Gastroesophageal sphincter (tissue), 4 donors: ENCODE measurements around the gene UBE4A. TPM values are rescaled to one million over a fixed set of nuclear protein-coding genes. Genes with fewer than 3 reads are reported as not detected.

Experiments used
- ATAC-seq: fragments of 150-250 bp; one replicate; pipeline ENCODE4 v1.9.1; 2016; ENCODE audit warnings: mild to moderate bottlenecking, moderate library complexity
- H3K27ac ChIP-seq, 4 donors: fragments of 200-600 bp; sonication (generic) in 3 of 4; 1 replicate in 3 of 4; 2 replicates in 1 of 4; pipeline ENCODE4 v1.5.1; 2016 to 2019
- H3K27me3 ChIP-seq: fragments of 200-600 bp; sonication (generic); one replicate; pipeline ENCODE4 v1.5.1; 2019
- H3K36me3 ChIP-seq, 2 donors: fragments of 200-600 bp; sonication (generic); one replicate each; pipeline ENCODE4 v1.5.1; 2019; ENCODE audit warnings: control low read depth in 1 of 2
- H3K4me1 ChIP-seq, 3 donors: fragments of 200-600 bp; sonication (generic); 1 replicate in 2 of 3; 2 replicates in 1 of 3; pipeline ENCODE4 v1.5.1; 2016 to 2019; ENCODE audit warnings: control low read depth in 2 of 3
- H3K4me3 ChIP-seq, 2 donors: fragments of 200-600 bp; sonication (generic); one replicate each; pipeline ENCODE4 v1.5.1; 2019; ENCODE audit warnings: mild to moderate bottlenecking in 1 of 2, moderate library complexity in 1 of 2
- H3K9me3 ChIP-seq, 3 donors: fragments of 200-600 bp; sonication (generic); one replicate each; pipeline ENCODE4 v1.5.1; 2017 to 2019; ENCODE audit warnings: control low read depth in 2 of 3
- EP300 ChIP-seq: sonication (generic); formaldehyde crosslinking; IDR thresholded peaks from one replicate; pipeline ENCODE4 v1.6.1; 2017; ENCODE audit warnings: antibody characterized with exemption, mild to moderate bottlenecking
- POLR2A ChIP-seq, 2 donors: fragments of 450-650 bp; IDR thresholded peaks; one replicate each; pipeline ENCODE4 v1.6.1; 2017; ENCODE audit warnings: antibody characterized with exemption in 2 of 2, mild to moderate bottlenecking in 2 of 2, moderate library complexity in 1 of 2
- POLR2AphosphoS5 ChIP-seq: sonication (generic); formaldehyde crosslinking; IDR thresholded peaks from one replicate; pipeline ENCODE4 v1.6.1; 2017; ENCODE audit warnings: antibody characterized with exemption
- WGBS, 2 donors: methylation state at CpG; one replicate each; pipeline ENCODE4 v1.1.5; 2018; ENCODE audit warnings: low coverage in 1 of 2; 5-methylcytosine and 5-hydroxymethylcytosine counted together
- total RNA-seq, 4 donors: library from RNA; depleted of rRNA; stranded (reverse); fragments of >200 nt; gene quantifications; one replicate each; pipeline ENCODE4 v1.1.0, GENCODE V29; 2016
- TF ChIP-seq, protein P1 (sequence below), 4 experiments: fragments of 200-600 bp in 2 of 4; fragments of 450-650 bp in 2 of 4; sonication (generic) in 1 of 4; IDR thresholded peaks; one replicate each; pipeline ENCODE4 v1.5.1; 2017 to 2019; ENCODE audit warnings: antibody characterized with exemption in 4 of 4, mild to moderate bottlenecking in 2 of 4, moderate library complexity in 2 of 4

The UBE4A gene
- total RNA-seq, 4 donors from 2014 or later: 37.3 to 44.6 (median 42.8) TPM

DNA sequence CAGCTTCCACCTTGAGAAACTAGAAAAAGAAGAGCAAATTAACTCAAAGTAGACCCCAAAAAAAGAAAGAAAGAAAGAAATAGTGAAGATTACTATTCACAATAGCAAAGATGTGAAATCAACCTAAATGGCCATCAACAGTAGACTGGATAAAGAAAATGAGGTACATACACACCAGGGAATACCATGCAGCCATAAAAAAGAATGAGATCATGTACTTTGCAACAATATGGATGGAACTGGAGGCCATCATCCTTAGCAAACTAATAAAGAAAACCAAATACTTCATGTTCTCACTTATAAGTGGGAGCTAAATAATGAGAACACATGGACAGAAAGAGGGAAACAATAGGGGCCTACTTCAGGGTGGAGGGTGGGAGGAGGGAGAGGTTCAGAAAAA is 30.7 kb upstream of the UBE4A start:
- no peaks in the 10 kb centered on the region for H3K36me3 ChIP-seq
- ATAC-seq: no peak

DNA sequence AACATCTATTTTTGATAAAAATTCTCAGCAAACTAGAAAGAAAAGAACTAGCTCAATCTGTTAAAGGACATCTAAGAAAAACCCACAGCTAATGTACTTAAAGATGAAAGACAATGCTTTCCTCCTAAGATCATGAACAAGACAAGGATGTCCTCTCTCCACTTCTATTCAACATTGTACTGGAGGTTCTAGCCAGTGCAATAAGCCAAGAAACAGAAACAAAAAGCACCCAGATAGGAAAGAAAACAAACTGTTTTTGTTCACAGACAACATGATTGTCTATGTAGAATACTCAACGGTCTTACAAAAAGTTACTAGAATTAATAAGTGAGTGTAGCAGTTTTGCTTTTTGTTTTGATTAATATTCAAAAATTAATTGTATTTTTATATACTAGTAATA is 24.7 kb upstream of the UBE4A start:
- Histone ChIP-seq H3K9me3 (no peaks in the 10 kb centered on the region), H3K4me1 (no peaks in the 10 kb centered on the region), H3K36me3 (no peaks in the 10 kb centered on the region), H3K27ac (no peak overlapping the region), H3K4me3 (no peak overlapping the region), H3K27me3 (peaks cover 31% of the 10 kb centered on the region)
- TF ChIP-seq POLR2AphosphoS5: no peak
- no peak for TF ChIP-seq EP300
- TF ChIP-seq POLR2A (IDR thresholded peaks at IDR 0.05): no peak
- TF ChIP-seq, protein P1, sequence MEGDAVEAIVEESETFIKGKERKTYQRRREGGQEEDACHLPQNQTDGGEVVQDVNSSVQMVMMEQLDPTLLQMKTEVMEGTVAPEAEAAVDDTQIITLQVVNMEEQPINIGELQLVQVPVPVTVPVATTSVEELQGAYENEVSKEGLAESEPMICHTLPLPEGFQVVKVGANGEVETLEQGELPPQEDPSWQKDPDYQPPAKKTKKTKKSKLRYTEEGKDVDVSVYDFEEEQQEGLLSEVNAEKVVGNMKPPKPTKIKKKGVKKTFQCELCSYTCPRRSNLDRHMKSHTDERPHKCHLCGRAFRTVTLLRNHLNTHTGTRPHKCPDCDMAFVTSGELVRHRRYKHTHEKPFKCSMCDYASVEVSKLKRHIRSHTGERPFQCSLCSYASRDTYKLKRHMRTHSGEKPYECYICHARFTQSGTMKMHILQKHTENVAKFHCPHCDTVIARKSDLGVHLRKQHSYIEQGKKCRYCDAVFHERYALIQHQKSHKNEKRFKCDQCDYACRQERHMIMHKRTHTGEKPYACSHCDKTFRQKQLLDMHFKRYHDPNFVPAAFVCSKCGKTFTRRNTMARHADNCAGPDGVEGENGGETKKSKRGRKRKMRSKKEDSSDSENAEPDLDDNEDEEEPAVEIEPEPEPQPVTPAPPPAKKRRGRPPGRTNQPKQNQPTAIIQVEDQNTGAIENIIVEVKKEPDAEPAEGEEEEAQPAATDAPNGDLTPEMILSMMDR (IDR thresholded peaks at IDR 0.05): no peak
- 69 to 92% methylated on average over 1 of the region's 1 CpG for WGBS, 2 donors
- no peak for ATAC-seq

More for the DNA sequence above, 30.7 kb upstream of the UBE4A start:
- TF ChIP-seq POLR2AphosphoS5: no peak
- TF ChIP-seq POLR2A (IDR thresholded peaks at IDR 0.05): no peak
- no peak for TF ChIP-seq EP300
- TF ChIP-seq, protein P1 (IDR thresholded peaks at IDR 0.05): no peak
- no peak overlapping the region for H3K27ac ChIP-seq
- H3K4me3 ChIP-seq: no peak overlapping the region
- H3K9me3 ChIP-seq: no peaks in the 10 kb centered on the region
- no peaks in the 10 kb centered on the region for H3K4me1 ChIP-seq
- peaks cover 21% of the 10 kb centered on the region for H3K27me3 ChIP-seq

DNA sequence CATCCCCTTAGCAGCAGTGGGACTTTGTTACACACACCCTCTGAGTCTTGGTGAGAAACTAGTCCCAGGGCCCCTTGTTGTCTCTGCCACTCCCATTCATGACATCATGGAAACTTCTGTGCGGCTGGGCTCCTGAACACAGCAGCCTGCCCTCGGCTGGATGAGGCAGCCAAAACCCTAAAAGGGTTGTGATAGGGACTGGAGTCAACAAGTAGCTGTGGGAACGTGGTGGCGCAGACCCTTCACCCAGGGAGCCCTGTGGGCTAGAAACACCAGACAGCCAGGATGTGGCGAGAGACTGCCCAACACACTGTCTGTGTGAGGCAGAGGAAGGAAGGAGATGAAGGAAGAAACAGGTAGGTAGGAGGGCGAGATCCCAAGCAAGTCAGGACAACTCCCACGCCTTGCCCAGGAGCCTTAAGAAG is 20.8 kb upstream of the UBE4A start:
- H3K27me3 ChIP-seq: peaks cover 58% of the 10 kb centered on the region
- no peaks in the 10 kb centered on the region for H3K9me3 ChIP-seq
- peak; percentile 19 for ATAC-seq
- H3K4me3 ChIP-seq: no peak overlapping the region
- no peaks in the 10 kb centered on the region for H3K36me3 ChIP-seq
- TF ChIP-seq EP300: no peak
- TF ChIP-seq POLR2AphosphoS5: no peak
- TF ChIP-seq, protein P1 (IDR thresholded peaks at IDR 0.05): no peak
- TF ChIP-seq POLR2A (IDR thresholded peaks at IDR 0.05): no peak
- no peak overlapping the region for H3K27ac ChIP-seq
- WGBS, 2 donors: 62 to 70% methylated on average over 2 to 5 of the region's 7 CpGs
- H3K4me1 ChIP-seq: no peaks in the 10 kb centered on the region

DNA sequence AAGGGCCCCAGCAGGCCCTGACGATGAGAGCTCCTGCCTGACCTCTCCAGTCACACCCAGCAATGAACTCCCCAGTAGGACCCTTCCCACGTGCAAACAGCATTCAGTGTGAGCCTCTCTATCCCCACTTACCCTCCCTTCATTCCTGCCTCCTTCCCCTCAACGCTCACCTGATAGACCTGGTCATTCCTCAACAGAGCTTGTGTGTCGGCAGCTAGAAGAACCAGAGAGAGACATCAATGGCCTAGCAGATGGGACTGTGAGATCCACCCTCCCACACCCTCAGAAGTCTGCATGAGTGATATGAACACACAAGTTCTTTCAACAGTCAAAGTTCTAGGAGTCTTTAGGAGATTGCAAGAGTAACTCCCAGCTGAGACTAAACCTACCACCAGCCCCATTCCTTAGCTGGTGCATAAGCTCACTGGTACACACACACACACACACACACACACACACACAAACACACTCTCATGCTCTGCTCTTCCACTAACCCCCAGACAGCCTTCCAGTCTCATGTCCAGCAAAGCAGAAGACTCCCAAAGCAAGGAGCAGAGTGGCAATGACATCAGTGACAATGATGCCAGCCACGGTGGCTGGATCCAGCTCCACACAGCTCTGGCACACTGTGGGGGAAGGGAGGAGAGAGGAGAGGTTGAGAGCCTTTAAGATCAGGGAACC is 20.0 kb upstream of the UBE4A start:
- no peaks in the 10 kb centered on the region for H3K9me3 ChIP-seq
- peaks cover 64% of the 10 kb centered on the region for H3K27me3 ChIP-seq
- no peak overlapping the region for H3K4me3 ChIP-seq
- no peaks in the 10 kb centered on the region for H3K4me1 ChIP-seq
- no peaks in the 10 kb centered on the region for H3K36me3 ChIP-seq
- no peak for ATAC-seq
- WGBS, 2 donors: 71 to 100% methylated on average over 1 to 5 of the region's 5 CpGs
- no peak overlapping the region for H3K27ac ChIP-seq
- TF ChIP-seq POLR2AphosphoS5: no peak
- TF ChIP-seq EP300: no peak
- TF ChIP-seq, protein P1 (IDR thresholded peaks at IDR 0.05): no peak
- no peak for TF ChIP-seq POLR2A (IDR thresholded peaks at IDR 0.05)

DNA sequence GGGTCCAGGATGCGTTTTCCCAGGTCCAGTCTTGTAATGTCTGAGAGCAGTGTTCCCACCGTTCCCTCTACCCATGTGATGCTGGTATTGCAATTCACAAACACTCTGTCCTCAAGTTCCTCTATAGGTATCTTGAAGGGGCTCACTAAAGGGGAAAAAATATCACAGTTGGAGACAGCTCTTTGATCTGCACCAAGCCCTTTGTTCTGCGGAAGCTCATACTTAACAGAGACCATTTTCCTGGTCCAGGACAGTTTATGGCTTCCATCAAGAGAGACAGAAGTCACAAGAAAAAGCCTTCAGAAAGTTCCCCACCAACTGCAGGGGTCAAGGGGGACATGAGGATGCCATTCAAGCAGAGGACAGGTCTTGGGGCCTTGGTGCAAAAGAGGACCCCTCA is 19.0 kb upstream of the UBE4A start:
- H3K36me3 ChIP-seq: no peaks in the 10 kb centered on the region
- H3K27me3 ChIP-seq: peaks cover 73% of the 10 kb centered on the region
- H3K9me3 ChIP-seq: no peaks in the 10 kb centered on the region
- H3K27ac ChIP-seq: no peak overlapping the region
- no peaks in the 10 kb centered on the region for H3K4me1 ChIP-seq
- WGBS, 2 donors: 88 to 90% methylated on average over 2 to 3 of the region's 3 CpGs
- ATAC-seq: no peak
- no peak overlapping the region for H3K4me3 ChIP-seq
- TF ChIP-seq, protein P1 (IDR thresholded peaks at IDR 0.05): no peak
- TF ChIP-seq EP300 (no peak), POLR2AphosphoS5 (no peak), POLR2A (IDR thresholded peaks at IDR 0.05) (no peak)
